HCT116 (cell line): ENCODE measurements around the gene APBB2.

Source experiments
- ATF3 ChIP-seq: IDR thresholded peaks from 2 replicates; pipeline ENCODE4 v1.6.1; 2012
- EGR1 ChIP-seq: IDR thresholded peaks from 2 replicates; pipeline ENCODE4 v1.6.1; 2012; ENCODE audit warnings: low read depth
- ELF1 ChIP-seq: IDR thresholded peaks from 2 replicates; pipeline ENCODE4 v1.6.1; 2012; ENCODE audit warnings: low read depth, borderline replicate concordance
- EZH2 ChIP-seq: fragments of 200-600 bp; sonication (generic); IDR thresholded peaks from 2 replicates; pipeline ENCODE4 v1.6.1; 2017; ENCODE audit warnings: antibody characterized with exemption, mixed run types
- JUND ChIP-seq: IDR thresholded peaks from 2 replicates; pipeline ENCODE4 v1.6.1; 2012
- POLR2A ChIP-seq: IDR thresholded peaks from 2 replicates; pipeline ENCODE4 v1.7.0; 2011; ENCODE audit warnings: borderline replicate concordance; ENCODE audit not compliant: insufficient read depth, insufficient read length; ENCODE audit errors: extremely low read depth
- POLR2AphosphoS5 ChIP-seq: IDR thresholded peaks from 2 replicates; pipeline ENCODE4 v1.6.1; 2011; ENCODE audit warnings: mild to moderate bottlenecking, low read depth, low read length, moderate library complexity
- SRF ChIP-seq: IDR thresholded peaks from 2 replicates; pipeline ENCODE4 v1.6.1; 2012; ENCODE audit warnings: low read depth
- TCF7L2 ChIP-seq: IDR thresholded peaks from 2 replicates; pipeline ENCODE4 v1.7.0; 2011; ENCODE audit warnings: borderline replicate concordance, inconsistent platforms; ENCODE audit not compliant: insufficient read depth, insufficient read length; ENCODE audit errors: extremely low read depth
- ZBTB33 ChIP-seq: IDR thresholded peaks from 2 replicates; pipeline ENCODE4 v1.6.1; 2011; ENCODE audit warnings: mild to moderate bottlenecking, low read length, moderate library complexity; ENCODE audit not compliant: insufficient replicate concordance; ENCODE audit errors: extremely low read depth
- TF ChIP-seq, protein P1 (sequence below), 3 experiments: fragments of 200-600 bp in 1 of 3; sonication (generic) in 1 of 3; IDR thresholded peaks in 2 of 3; conservative IDR thresholded peaks in 1 of 3; 2 replicates each; pipeline ENCODE4 v1.5.1; 2012 to 2017; ENCODE audit warnings: low read depth in 2 of 3, low read length in 2 of 3, antibody characterized with exemption in 1 of 3, borderline replicate concordance in 1 of 3, control low read depth in 1 of 3, mild to moderate bottlenecking in 1 of 3, mixed read lengths in 1 of 3, mixed run types in 1 of 3, moderate library complexity in 1 of 3; ENCODE audit not compliant: insufficient read depth in 1 of 3

- no peak for TF ChIP-seq EZH2
- TF ChIP-seq SRF, result no peak
- TF ChIP-seq ZBTB33, result no peak
- TF ChIP-seq, protein P1, sequence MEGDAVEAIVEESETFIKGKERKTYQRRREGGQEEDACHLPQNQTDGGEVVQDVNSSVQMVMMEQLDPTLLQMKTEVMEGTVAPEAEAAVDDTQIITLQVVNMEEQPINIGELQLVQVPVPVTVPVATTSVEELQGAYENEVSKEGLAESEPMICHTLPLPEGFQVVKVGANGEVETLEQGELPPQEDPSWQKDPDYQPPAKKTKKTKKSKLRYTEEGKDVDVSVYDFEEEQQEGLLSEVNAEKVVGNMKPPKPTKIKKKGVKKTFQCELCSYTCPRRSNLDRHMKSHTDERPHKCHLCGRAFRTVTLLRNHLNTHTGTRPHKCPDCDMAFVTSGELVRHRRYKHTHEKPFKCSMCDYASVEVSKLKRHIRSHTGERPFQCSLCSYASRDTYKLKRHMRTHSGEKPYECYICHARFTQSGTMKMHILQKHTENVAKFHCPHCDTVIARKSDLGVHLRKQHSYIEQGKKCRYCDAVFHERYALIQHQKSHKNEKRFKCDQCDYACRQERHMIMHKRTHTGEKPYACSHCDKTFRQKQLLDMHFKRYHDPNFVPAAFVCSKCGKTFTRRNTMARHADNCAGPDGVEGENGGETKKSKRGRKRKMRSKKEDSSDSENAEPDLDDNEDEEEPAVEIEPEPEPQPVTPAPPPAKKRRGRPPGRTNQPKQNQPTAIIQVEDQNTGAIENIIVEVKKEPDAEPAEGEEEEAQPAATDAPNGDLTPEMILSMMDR (IDR thresholded peaks at IDR 0.05 in 2 of 3, conservative IDR thresholded peaks at IDR 0.05 in 1 of 3; ENCODE audit: borderline replicate concordance in 1 of 3, insufficient read depth in 1 of 3, low read depth in 2 of 3, low read length in 2 of 3), result peak; percentile 78 to 95 (median 94)
- no peak for TF ChIP-seq POLR2AphosphoS5
- TF ChIP-seq POLR2A, result no peak
- no peak for TF ChIP-seq ATF3
- TF ChIP-seq ELF1, result no peak
- peak; percentile 38; the same call in 1 of the 2 replicates for TF ChIP-seq EGR1
- TF ChIP-seq TCF7L2, result no peak
- TF ChIP-seq JUND, result no peak
These were observed 373.3 kb downstream of the APBB2 start for GRCh38 chr4:40840985-40841571.
